Measurements from ENCODE around the gene TNF.

DNA sequence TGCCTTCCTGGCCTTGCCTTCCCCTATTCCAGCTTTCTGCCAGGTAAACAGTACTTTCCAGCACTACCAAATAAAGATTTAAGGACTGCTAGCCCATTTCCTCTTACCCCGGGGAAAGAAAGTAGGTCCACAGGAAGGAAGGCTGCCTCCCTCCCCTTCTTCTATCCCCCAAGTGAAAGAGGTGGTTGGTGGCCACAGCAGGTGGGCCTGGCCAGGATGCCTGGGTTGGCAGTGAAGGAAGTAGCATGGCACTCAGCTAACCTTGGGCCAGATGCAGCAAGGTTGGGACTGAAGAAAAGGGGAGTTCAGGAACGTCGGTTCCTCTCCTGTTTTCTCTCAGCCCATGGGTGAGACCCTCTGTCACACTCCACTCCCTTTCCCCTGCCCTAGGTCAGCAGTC is 19.1 kb upstream of the TNF start:
- TF ChIP-seq, protein P1, sequence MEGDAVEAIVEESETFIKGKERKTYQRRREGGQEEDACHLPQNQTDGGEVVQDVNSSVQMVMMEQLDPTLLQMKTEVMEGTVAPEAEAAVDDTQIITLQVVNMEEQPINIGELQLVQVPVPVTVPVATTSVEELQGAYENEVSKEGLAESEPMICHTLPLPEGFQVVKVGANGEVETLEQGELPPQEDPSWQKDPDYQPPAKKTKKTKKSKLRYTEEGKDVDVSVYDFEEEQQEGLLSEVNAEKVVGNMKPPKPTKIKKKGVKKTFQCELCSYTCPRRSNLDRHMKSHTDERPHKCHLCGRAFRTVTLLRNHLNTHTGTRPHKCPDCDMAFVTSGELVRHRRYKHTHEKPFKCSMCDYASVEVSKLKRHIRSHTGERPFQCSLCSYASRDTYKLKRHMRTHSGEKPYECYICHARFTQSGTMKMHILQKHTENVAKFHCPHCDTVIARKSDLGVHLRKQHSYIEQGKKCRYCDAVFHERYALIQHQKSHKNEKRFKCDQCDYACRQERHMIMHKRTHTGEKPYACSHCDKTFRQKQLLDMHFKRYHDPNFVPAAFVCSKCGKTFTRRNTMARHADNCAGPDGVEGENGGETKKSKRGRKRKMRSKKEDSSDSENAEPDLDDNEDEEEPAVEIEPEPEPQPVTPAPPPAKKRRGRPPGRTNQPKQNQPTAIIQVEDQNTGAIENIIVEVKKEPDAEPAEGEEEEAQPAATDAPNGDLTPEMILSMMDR (IDR thresholded peaks at IDR 0.05), result no peak
- TF ChIP-seq POLR2A (IDR thresholded peaks at IDR 0.05), result no peak
